H1 (cell line): ENCODE measurements around the gene RPS21. TPM values are rescaled to one million over a fixed set of nuclear protein-coding genes. Genes with fewer than 3 reads are reported as not detected.

Experiments
- CTCF ChIA-PET: fragments of 300-600 bp; sonication (Branson Sonifier 250); formaldehyde crosslinking; loops from one replicate; lab custom pipeline; 2021; ENCODE audit not compliant: partially characterized antibody; lab: Charles Lee
- POLR2A ChIA-PET: fragments of 300-600 bp; sonication (Branson Sonifier 250); formaldehyde crosslinking; loops from one replicate; lab custom pipeline; 2021; ENCODE audit warnings: inconsistent platforms; ENCODE audit not compliant: partially characterized antibody; lab: Charles Lee
- DNase-seq, 2 experiments: peaks; one replicate each; pipeline versions ENCODE4 v3.0.0 to v3.0.0-alpha.2; 2010 to 2022; ENCODE audit warnings: low spot score in 2 of 2, low read depth in 1 of 2, mixed read lengths in 1 of 2
- FAIRE-seq: peaks from 2 replicates; lab custom pipeline; 2011; peaks lifted over from hg19 to GRCh38; lab: Jason Lieb, UNC
- H2AFZ ChIP-seq: 2 replicates; pipeline ENCODE4 v1.8.1; 2012; ENCODE audit warnings: low read length, inconsistent platforms
- H2AK5ac ChIP-seq: 2 replicates; pipeline ENCODE4 v1.6.1; 2013; ENCODE audit warnings: low read depth, low read length
- H2BK120ac ChIP-seq: replicated peaks from 2 replicates; pipeline ENCODE3; 2013; ENCODE audit warnings: low read depth, low read length, inconsistent platforms
- H2BK12ac ChIP-seq: 2 replicates; pipeline ENCODE4 v1.6.1; 2013; ENCODE audit warnings: low read depth, low read length
- H2BK15ac ChIP-seq: 2 replicates; pipeline ENCODE4 v1.6.1; 2013; ENCODE audit warnings: low read length
- H2BK20ac ChIP-seq: 2 replicates; pipeline ENCODE4 v1.6.1; 2013; ENCODE audit warnings: low read length
- H2BK5ac ChIP-seq: 2 replicates; pipeline ENCODE4 v1.6.1; 2013; ENCODE audit warnings: low read depth, low read length
- H3K14ac ChIP-seq: 2 replicates; pipeline ENCODE4 v1.6.1; 2013; ENCODE audit warnings: inconsistent platforms; ENCODE audit not compliant: insufficient read length
- H3K18ac ChIP-seq: 2 replicates; pipeline ENCODE4 v1.6.1; 2013; ENCODE audit warnings: low read length; ENCODE audit errors: extremely low read depth
- H3K23ac ChIP-seq: 2 replicates; pipeline ENCODE4 v1.6.1; 2013; ENCODE audit warnings: inconsistent platforms; ENCODE audit not compliant: insufficient read length
- H3K23me2 ChIP-seq: 2 replicates; pipeline ENCODE4 v1.6.1; 2013; ENCODE audit warnings: low read depth, low read length
- H3K27ac ChIP-seq: 2 replicates; pipeline ENCODE4 v1.6.1; 2011; ENCODE audit warnings: low read depth, low read length, inconsistent platforms
- H3K27me3 ChIP-seq, 4 experiments: replicated peaks in 1 of 4; 1 replicate in 1 of 4; 2 replicates in 3 of 4; pipeline versions ENCODE4 v1.6.1 to v1.8.1; 2011 to 2013; ENCODE audit warnings: low read length in 3 of 4, mild to moderate bottlenecking in 3 of 4, inconsistent platforms in 2 of 4, mixed read lengths in 2 of 4, moderate library complexity in 1 of 4; ENCODE audit not compliant: control insufficient read depth in 3 of 4, insufficient read depth in 3 of 4; ENCODE audit errors: extremely low read depth in 1 of 4
- H3K36me3 ChIP-seq, 4 experiments: 2 replicates each; pipeline versions ENCODE4 v1.6.1 to v1.8.1; 2011 to 2013; ENCODE audit warnings: mild to moderate bottlenecking in 4 of 4, low read length in 3 of 4, moderate library complexity in 2 of 4, control low read depth in 1 of 4, inconsistent platforms in 1 of 4; ENCODE audit not compliant: insufficient read depth in 4 of 4, control insufficient read depth in 2 of 4
- H3K4ac ChIP-seq: replicated peaks from 2 replicates; pipeline ENCODE3; 2013; ENCODE audit warnings: low read length, low read depth, mixed read lengths, inconsistent platforms; ENCODE audit not compliant: insufficient read length
- H3K4me1 ChIP-seq, 4 experiments: replicated peaks in 1 of 4; 1 replicate in 1 of 4; 2 replicates in 3 of 4; pipeline versions ENCODE4 v1.6.1 to v1.8.1; 2011 to 2013; ENCODE audit warnings: low read length in 3 of 4, inconsistent platforms in 2 of 4, mixed read lengths in 1 of 4; ENCODE audit not compliant: insufficient read depth in 4 of 4, control insufficient read depth in 3 of 4
- H3K4me2 ChIP-seq, 2 experiments: 2 replicates each; pipeline versions ENCODE4 v1.6.1 to v1.8.1; 2011 to 2013; ENCODE audit warnings: low read depth in 2 of 2, low read length in 2 of 2, control low read depth in 1 of 2, inconsistent platforms in 1 of 2, mild to moderate bottlenecking in 1 of 2; ENCODE audit not compliant: insufficient read depth in 1 of 2
- H3K4me3 ChIP-seq, 4 experiments: fragments of 200-600, 300-600 bp in 1 of 4; sonication (generic), shearing (Covaris generic), sonication (Bioruptor Twin) in 1 of 4; 2 replicates each; pipeline versions ENCODE4 v1.5.1 to v1.8.1; 2011 to 2016; ENCODE audit warnings: low read length in 4 of 4, low read depth in 3 of 4, control low read depth in 2 of 4, inconsistent platforms in 2 of 4, mild to moderate bottlenecking in 2 of 4, mixed read lengths in 1 of 4, moderate library complexity in 1 of 4; ENCODE audit not compliant: insufficient read depth in 2 of 4; ENCODE audit errors: extremely low read depth in 1 of 4
- H3K56ac ChIP-seq: replicated peaks from 2 replicates; pipeline ENCODE3; 2013; ENCODE audit warnings: low read depth, mild to moderate bottlenecking, mixed read lengths, low read length, inconsistent platforms; ENCODE audit not compliant: insufficient read length
- H3K79me1 ChIP-seq: 2 replicates; pipeline ENCODE4 v1.6.1; 2013; ENCODE audit warnings: low read depth, low read length, control low read depth
- H3K79me2 ChIP-seq, 2 experiments: 2 replicates each; pipeline versions ENCODE4 v1.6.1 to v1.8.1; 2012 to 2013; ENCODE audit warnings: low read length in 2 of 2, mild to moderate bottlenecking in 2 of 2, inconsistent platforms in 1 of 2; ENCODE audit not compliant: insufficient read depth in 2 of 2, control insufficient read depth in 1 of 2
- H3K9ac ChIP-seq, 4 experiments: replicated peaks in 1 of 4; 1 replicate in 1 of 4; 2 replicates in 3 of 4; pipeline versions ENCODE4 v1.6.1 to v1.8.1; 2011 to 2013; ENCODE audit warnings: low read depth in 3 of 4, low read length in 3 of 4, control low read depth in 2 of 4, mild to moderate bottlenecking in 2 of 4, moderate library complexity in 2 of 4, inconsistent platforms in 1 of 4; ENCODE audit errors: extremely low read depth in 1 of 4
- H3K9me3 ChIP-seq, 2 experiments: 2 replicates each; pipeline versions ENCODE4 v1.6.1 to v1.8.1; 2012 to 2013; ENCODE audit warnings: mild to moderate bottlenecking in 2 of 2, moderate library complexity in 2 of 2, control low read depth in 1 of 2, inconsistent platforms in 1 of 2, low read depth in 1 of 2, low read length in 1 of 2, mixed read lengths in 1 of 2; ENCODE audit not compliant: insufficient read depth in 2 of 2
- H4K20me1 ChIP-seq, 2 experiments: replicated peaks in 1 of 2; 2 replicates each; pipeline versions ENCODE3 to v1.8.1; 2011 to 2013; ENCODE audit warnings: inconsistent platforms in 2 of 2, low read length in 2 of 2, mild to moderate bottlenecking in 1 of 2; ENCODE audit not compliant: insufficient read depth in 2 of 2, control insufficient read depth in 1 of 2
- H4K5ac ChIP-seq: 2 replicates; pipeline ENCODE4 v1.6.1; 2013; ENCODE audit warnings: low read length, low read depth, mixed read lengths, inconsistent platforms; ENCODE audit not compliant: insufficient read length
- H4K8ac ChIP-seq: 2 replicates; pipeline ENCODE4 v1.8.0; 2013; ENCODE audit warnings: mild to moderate bottlenecking, moderate library complexity, low read length, inconsistent platforms; ENCODE audit not compliant: insufficient read depth; ENCODE audit errors: extremely low read depth
- H4K91ac ChIP-seq: replicated peaks from 2 replicates; pipeline ENCODE3; 2013; ENCODE audit warnings: low read length, mixed read lengths, inconsistent platforms; ENCODE audit not compliant: insufficient read length
- ASH2L ChIP-seq: fragments of 200-600, 300-600 bp; sonication (generic); IDR thresholded peaks from one replicate; pipeline ENCODE4 v1.7.1; 2017; ENCODE audit warnings: low read length
- CBX8 ChIP-seq: fragments of 300-800, 300-1000 bp; sonication (generic); IDR thresholded peaks from 2 replicates; pipeline ENCODE4 v1.7.1; 2016; ENCODE audit warnings: low read depth, low read length, borderline replicate concordance
- MAX ChIP-seq: IDR thresholded peaks from 2 replicates; pipeline ENCODE4 v1.6.1; 2012; ENCODE audit warnings: inconsistent platforms
- RXRA ChIP-seq: IDR thresholded peaks from 2 replicates; pipeline ENCODE4 v1.6.1; 2011; ENCODE audit warnings: low read depth, mild to moderate bottlenecking, low read length, moderate library complexity; ENCODE audit not compliant: insufficient read depth
- SP4 ChIP-seq: IDR thresholded peaks from 2 replicates; pipeline ENCODE4 v1.6.1; 2012; ENCODE audit warnings: low read length, inconsistent platforms
- SRF ChIP-seq: IDR thresholded peaks from 2 replicates; pipeline ENCODE4 v1.6.1; 2011; ENCODE audit warnings: mild to moderate bottlenecking, low read depth, low read length, moderate library complexity
- TAF7 ChIP-seq: optimal IDR thresholded peaks from 2 replicates; pipeline ENCODE3; 2011; ENCODE audit warnings: low read depth, mild to moderate bottlenecking, inconsistent platforms, low read length, moderate library complexity, borderline replicate concordance
- WGBS, 2 experiments: shearing (Covaris generic) in 1 of 2; methylation state at CpG; one replicate each; pipeline versions ENCODE4 v1.1.6 to v1.1.7; 2013 to 2015; ENCODE audit warnings: low lambda C conversion rate in 2 of 2, mixed read lengths in 2 of 2, inconsistent platforms in 1 of 2, low coverage in 1 of 2, missing lambda C conversion rate in 1 of 2; ENCODE audit not compliant: insufficient replicate concordance in 2 of 2, insufficient coverage in 1 of 2, insufficient read length in 1 of 2; ENCODE audit errors: extremely low coverage in 1 of 2, missing lambda C conversion rate in 1 of 2; 5-methylcytosine and 5-hydroxymethylcytosine counted together
- polyA plus RNA-seq, 7 experiments: library from polyadenylated mRNA; depleted of rRNA in 3 of 7; stranded (reverse) in 5 of 7; unstranded in 2 of 7; fragments of >200 nt in 5 of 7; fragments of 200-250 nt in 2 of 7; gene quantifications; 1 replicate in 5 of 7; 2 replicates in 1 of 7; 4 replicates in 1 of 7; pipeline versions ENCODE4 v1.2.1 to v1.2.3, GENCODE V29; 2011 to 2013; ENCODE audit warnings: missing spikeins in 2 of 7, mixed read lengths in 2 of 7
- total RNA-seq: library from RNA; stranded (reverse); fragmentation: NEBNext Ultra II Directional; extraction: Animal tissue kit (Norgen Biotek cat#: 25700); gene quantifications from 2 replicates; pipeline ENCODE4 v1.2.1, GENCODE V29; 2021
- TF ChIP-seq, protein P1 (sequence below): IDR thresholded peaks from 2 replicates; pipeline ENCODE4 v1.6.1; 2012; ENCODE audit warnings: low read length, inconsistent platforms

Gene RPS21
- total and polyA plus RNA-seq, 2 of the 8 experiments (the other 6 are each of a cell fraction or from before 2014, with no cell fraction given): 1,787 to 7,219 TPM

DNA sequence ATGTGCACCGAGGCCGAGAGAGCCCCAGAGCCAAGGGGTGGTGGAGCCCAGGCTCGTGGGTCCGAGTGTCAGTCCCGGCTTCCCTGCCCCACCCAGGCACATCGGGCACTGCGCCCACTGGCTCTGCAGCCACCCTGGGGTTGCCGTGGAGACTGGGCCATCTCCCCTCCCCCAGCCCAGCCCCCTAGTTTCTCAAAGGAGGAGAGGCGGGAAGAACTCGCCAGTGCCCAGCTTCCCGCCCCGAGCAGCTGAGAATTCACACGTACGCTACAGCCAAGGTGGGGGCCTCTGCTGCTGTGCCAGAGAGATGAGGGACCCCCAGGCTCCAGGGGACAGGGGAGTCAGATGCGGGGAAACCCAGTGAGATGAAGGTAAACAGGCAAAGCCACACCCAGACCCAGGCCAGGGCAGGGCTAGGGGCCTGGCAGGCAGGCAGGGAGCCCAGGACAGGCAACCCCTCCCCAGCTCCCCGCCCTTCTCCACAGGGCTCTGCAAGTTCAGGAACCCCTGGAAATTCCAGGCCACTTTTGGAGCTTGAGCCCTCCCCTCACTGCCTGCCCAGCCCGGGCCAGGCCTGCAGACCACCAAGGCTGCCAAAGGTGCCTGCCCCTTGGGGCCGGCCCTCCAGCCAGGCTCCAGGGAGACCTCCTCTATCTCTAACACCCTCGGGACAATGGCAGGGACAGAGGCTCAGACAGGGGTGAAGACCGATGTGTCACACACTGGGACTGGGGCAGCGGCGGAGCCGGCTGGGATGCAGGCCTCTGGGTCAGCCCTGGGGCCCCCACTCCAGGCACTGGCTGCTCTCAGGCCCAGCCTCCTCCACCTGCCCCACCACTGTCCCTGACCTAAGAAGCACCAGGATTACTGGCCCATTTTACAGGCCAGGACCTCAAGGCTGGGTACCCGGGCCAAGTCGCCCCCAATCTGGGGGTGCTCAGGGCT lies 25.8 kb upstream of the RPS21 start:
- Histone ChIP-seq H2BK20ac (peak overlapping the region; percentile 90), H2BK12ac (peak overlapping the region; percentile 82), H2BK15ac (no peak overlapping the region; the same call in 1 of the 2 replicates), H4K91ac (peak overlapping the region; percentile 95), H3K27me3 (no peaks in the 10 kb centered on the region), H3K9ac (peak overlapping the region in 2 of 4 experiments; percentile 51 to 52; a peak in 5 of 7 replicates), H2BK120ac (peak overlapping the region; percentile 80), H2BK5ac (peak overlapping the region; percentile 99), H3K14ac (no peak overlapping the region), H3K56ac (peak overlapping the region; percentile 56), H3K9me3 (no peaks in the 10 kb centered on the region), H4K20me1 (peaks cover 7 to 20% of the 10 kb centered on the region in 2 experiments), H3K23me2 (peaks cover 5% of the 10 kb centered on the region), H4K8ac (peak overlapping the region; percentile 99), H3K4me2 (peak overlapping the region; percentile 51 to 62), H2AK5ac (peak overlapping the region; percentile 95), H2AFZ (no peak overlapping the region), H3K27ac (peak overlapping the region; percentile 92), H3K23ac (no peak overlapping the region), H3K4me3 (peak overlapping the region in 1 of 4 experiments; percentile 34; a peak in 1 of 8 replicates), H4K5ac (peak overlapping the region; percentile 95), H3K4me1 (peaks cover 10 to 76% (median 63%) of the 10 kb centered on the region in 4 experiments), H3K36me3 (peaks cover 0 to 19% (median 2%) of the 10 kb centered on the region in 4 experiments; a peak in 3 of 8 replicates), H3K18ac (peak overlapping the region; percentile 93), H3K79me1 (peaks cover 22% of the 10 kb centered on the region), H3K4ac (peak overlapping the region; percentile 97), H3K79me2 (peaks cover 13 to 82% of the 10 kb centered on the region in 2 experiments; a peak in 3 of 4 replicates)
- POLR2A ChIA-PET: interaction anchor here (0.7 to 12.6 kb wide), 13 partner anchors 6 to 60 kb away, joined by 3 to 213 read pairs (median 4); partner anchors contain the start of genes ADRM1 and RPS21
- CTCF ChIA-PET: interaction anchor here (1.1 to 10.9 kb wide), 3 partner anchors 9 to 20 kb away, joined by 3 to 212 read pairs (median 5); partner anchors contain the start of gene RPS21
- DNase-seq (peak in 1 of 2 experiments; percentile 66), FAIRE-seq (no peak)
- 56% methylated on average over 18 of the region's 25 CpGs; no CpG with 5 or more reads in 1 of the 2 experiments for WGBS, 2 experiments
- TF ChIP-seq TAF7: peak; percentile 14
- TF ChIP-seq SP4: no peak
- peak; percentile 40 for TF ChIP-seq ASH2L
- TF ChIP-seq, protein P1, sequence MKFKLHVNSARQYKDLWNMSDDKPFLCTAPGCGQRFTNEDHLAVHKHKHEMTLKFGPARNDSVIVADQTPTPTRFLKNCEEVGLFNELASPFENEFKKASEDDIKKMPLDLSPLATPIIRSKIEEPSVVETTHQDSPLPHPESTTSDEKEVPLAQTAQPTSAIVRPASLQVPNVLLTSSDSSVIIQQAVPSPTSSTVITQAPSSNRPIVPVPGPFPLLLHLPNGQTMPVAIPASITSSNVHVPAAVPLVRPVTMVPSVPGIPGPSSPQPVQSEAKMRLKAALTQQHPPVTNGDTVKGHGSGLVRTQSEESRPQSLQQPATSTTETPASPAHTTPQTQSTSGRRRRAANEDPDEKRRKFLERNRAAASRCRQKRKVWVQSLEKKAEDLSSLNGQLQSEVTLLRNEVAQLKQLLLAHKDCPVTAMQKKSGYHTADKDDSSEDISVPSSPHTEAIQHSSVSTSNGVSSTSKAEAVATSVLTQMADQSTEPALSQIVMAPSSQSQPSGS: no peak
- TF ChIP-seq MAX: 0 out of 2 replicates have a peak, but pooled peaks have one; percentile 16
- TF ChIP-seq CBX8: no peak
- no peak for TF ChIP-seq RXRA
- TF ChIP-seq SRF: no peak
